A673 (cell line): Measurements from ENCODE around the gene NDUFA13. TPM values are rescaled to one million over a fixed set of nuclear protein-coding genes. Genes with fewer than 3 reads are reported as not detected.

Source experiments
- BruUV-seq: library from RNA; stranded (reverse); fragments of 400-500 nt; replicated peaks from 2 replicates; lab custom pipeline; 2021; lab: Mats Ljungman, UMichigan
- CTCF ChIA-PET: fragments of 300-600 bp; sonication (Branson Sonifier 250); formaldehyde crosslinking; loops from one replicate; lab custom pipeline; 2022; ENCODE audit warnings: antibody characterized with exemption; lab: Charles Lee
- POLR2A ChIA-PET: fragments of 300-600 bp; sonication (Branson Sonifier 250); formaldehyde crosslinking; loops from one replicate; lab custom pipeline; 2022; ENCODE audit warnings: antibody characterized with exemption; ENCODE audit not compliant: low non-redundant PET; lab: Charles Lee
- DNase-seq: peaks from one replicate; pipeline ENCODE4 v3.0.0-alpha.2; 2015; ENCODE audit warnings: low spot score
- H3K27ac ChIP-seq: fragments of 200-600 bp; sonication (generic); 2 replicates; pipeline ENCODE4 v1.5.1; 2016; ENCODE audit warnings: mixed run types, low read depth, mild to moderate bottlenecking, mixed read lengths, antibody characterized with exemption, low read length; ENCODE audit not compliant: poor library complexity, severe bottlenecking
- H3K27me3 ChIP-seq: fragments of 200-600 bp; sonication (generic); replicated peaks from 2 replicates; pipeline ENCODE4 v1.6.1; 2017; ENCODE audit warnings: mixed run types, low read depth, mild to moderate bottlenecking, mixed read lengths, antibody characterized with exemption, low read length; ENCODE audit not compliant: insufficient read depth, poor library complexity
- H3K36me3 ChIP-seq: fragments of 200-600 bp; sonication (generic); 2 replicates; pipeline ENCODE4 v1.6.1; 2016; ENCODE audit warnings: mixed run types, mild to moderate bottlenecking, mixed read lengths, antibody characterized with exemption, low read length; ENCODE audit not compliant: insufficient read depth, poor library complexity, severe bottlenecking
- H3K4me1 ChIP-seq: fragments of 200-600 bp; sonication (generic); 2 replicates; pipeline ENCODE4 v1.6.1; 2017; ENCODE audit warnings: mixed run types, mild to moderate bottlenecking, mixed read lengths, antibody characterized with exemption, low read length; ENCODE audit not compliant: insufficient read depth, poor library complexity, severe bottlenecking
- H3K4me3 ChIP-seq: fragments of 200-600 bp; sonication (generic); 2 replicates; pipeline ENCODE4 v1.5.1; 2016; ENCODE audit warnings: low read depth, mixed run types, mild to moderate bottlenecking, mixed read lengths, low read length; ENCODE audit not compliant: poor library complexity, severe bottlenecking
- H3K9me3 ChIP-seq: fragments of 200-600 bp; sonication (generic); 2 replicates; pipeline ENCODE4 v1.6.1; 2016; ENCODE audit warnings: mixed run types, low read depth, mild to moderate bottlenecking, mixed read lengths, antibody characterized with exemption, low read length; ENCODE audit not compliant: poor library complexity, severe bottlenecking
- EZH2 ChIP-seq: fragments of 200-600 bp; sonication (generic); IDR thresholded peaks from 2 replicates; pipeline ENCODE4 v1.6.1; 2017; ENCODE audit warnings: borderline replicate concordance, low read depth, mild to moderate bottlenecking, mixed read lengths, antibody characterized with exemption, low read length; ENCODE audit not compliant: poor library complexity, severe bottlenecking
- intact Hi-C: fragments of 100-400 bp; cut with micrococcal nuclease; formaldehyde crosslinking; loops from one replicate; pipeline ENCODE4 v1.10.0; 2022; ENCODE audit not compliant: unreplicated experiment
- total RNA-seq: library from RNA; stranded (reverse); gene quantifications from 2 replicates; pipeline ENCODE4 v1.2.3, GENCODE V29; 2021
- TF ChIP-seq, protein P1 (sequence below): fragments of 300-800, 200-600 bp; sonication (generic); conservative IDR thresholded peaks from 2 replicates; pipeline ENCODE4 v1.5.1; 2017; ENCODE audit warnings: low read depth, mild to moderate bottlenecking, antibody characterized with exemption, low read length, moderate library complexity, mixed read lengths

Gene NDUFA13
- total RNA-seq, 1 experiment from 2014 or later: 431 TPM

DNA sequence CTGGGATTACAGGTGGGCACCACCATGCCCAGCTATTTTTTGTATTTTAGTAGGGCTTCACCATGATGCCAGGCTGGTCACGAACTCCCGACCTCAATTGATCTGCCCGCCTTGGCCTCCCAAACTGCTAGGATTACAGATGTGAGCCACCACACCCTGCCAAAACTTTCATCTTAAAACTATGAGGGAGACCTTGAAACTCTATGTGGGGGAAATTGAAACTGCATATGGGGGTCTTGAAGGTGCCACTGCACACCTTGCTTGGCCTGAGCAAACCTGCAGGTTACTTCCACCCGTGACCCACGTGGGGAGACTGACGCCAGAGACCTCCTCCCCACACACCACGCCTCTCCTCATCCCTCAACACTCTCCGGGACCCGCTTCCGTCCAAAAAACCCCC is 37.6 kb downstream of the NDUFA13 start:
- DNase-seq: no peak
- Histone ChIP-seq H3K36me3 (no peaks in the 10 kb centered on the region), H3K27me3 (no peaks in the 10 kb centered on the region), H3K9me3 (no peaks in the 10 kb centered on the region), H3K4me1 (no peaks in the 10 kb centered on the region), H3K27ac (no peak overlapping the region), H3K4me3 (no peak overlapping the region)
- CTCF ChIA-PET: interaction anchor here (1.2 kb wide), 3 partner anchors 21 to 408 kb away, joined by 3 to 5 read pairs (median 3); no protein-coding TSS in a partner anchor
- POLR2A ChIA-PET: no interaction called here
- TF ChIP-seq EZH2: no peak
- TF ChIP-seq, protein P1, sequence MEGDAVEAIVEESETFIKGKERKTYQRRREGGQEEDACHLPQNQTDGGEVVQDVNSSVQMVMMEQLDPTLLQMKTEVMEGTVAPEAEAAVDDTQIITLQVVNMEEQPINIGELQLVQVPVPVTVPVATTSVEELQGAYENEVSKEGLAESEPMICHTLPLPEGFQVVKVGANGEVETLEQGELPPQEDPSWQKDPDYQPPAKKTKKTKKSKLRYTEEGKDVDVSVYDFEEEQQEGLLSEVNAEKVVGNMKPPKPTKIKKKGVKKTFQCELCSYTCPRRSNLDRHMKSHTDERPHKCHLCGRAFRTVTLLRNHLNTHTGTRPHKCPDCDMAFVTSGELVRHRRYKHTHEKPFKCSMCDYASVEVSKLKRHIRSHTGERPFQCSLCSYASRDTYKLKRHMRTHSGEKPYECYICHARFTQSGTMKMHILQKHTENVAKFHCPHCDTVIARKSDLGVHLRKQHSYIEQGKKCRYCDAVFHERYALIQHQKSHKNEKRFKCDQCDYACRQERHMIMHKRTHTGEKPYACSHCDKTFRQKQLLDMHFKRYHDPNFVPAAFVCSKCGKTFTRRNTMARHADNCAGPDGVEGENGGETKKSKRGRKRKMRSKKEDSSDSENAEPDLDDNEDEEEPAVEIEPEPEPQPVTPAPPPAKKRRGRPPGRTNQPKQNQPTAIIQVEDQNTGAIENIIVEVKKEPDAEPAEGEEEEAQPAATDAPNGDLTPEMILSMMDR: no peak
- intact Hi-C loops: no loop called here
- BruUV-seq: no TSS peak

DNA sequence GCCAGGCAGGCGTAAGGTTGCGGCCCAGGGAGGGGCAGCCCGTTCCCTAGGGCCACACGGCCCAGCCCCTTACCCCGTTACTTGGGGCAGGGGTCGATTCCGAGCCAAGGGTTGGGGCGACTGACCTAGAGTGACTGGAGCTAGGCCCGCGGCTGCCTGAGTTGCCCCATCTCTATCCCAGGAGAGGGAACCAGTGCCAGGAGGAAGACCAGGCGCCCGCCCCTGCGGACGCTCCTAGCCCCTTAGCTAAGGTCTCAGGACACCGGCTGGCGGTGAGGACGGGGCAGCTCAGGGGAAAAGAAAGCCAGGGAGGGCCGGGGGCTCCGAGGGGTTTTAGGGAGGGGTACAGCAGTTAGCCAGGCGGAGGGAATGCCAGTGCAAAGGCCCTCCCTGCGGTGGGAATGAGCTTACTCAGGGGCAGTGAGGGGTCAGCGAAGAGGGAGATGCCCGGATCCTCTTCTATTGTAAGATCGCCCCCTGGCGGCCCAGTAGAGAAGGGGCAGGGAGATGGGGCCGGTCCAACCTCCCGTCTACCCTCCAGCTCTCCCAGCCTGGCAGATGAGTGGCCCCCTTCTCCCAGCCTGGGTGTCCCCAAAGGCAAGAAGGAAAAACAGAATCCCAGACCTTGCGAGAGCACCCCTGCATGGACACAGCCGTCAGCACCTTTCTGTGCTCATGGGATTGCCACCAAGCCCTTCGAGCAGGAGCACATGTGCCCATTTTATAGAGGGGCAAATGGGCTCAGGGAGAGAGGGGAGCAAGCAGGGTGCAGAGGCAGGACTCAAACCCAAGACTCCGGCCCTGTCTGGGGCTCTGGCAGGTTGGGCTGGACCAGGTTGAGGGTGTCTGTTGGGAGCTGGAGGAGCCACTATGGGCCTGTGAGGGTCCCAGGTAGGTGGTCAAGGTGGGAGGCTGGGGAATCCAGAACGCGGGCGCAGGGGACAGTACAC is 38.3 kb downstream of the NDUFA13 start:
- H3K36me3 ChIP-seq: no peaks in the 10 kb centered on the region
- TF ChIP-seq EZH2: no peak
- TF ChIP-seq, protein P1: peak; percentile 84
- no TSS peak for BruUV-seq
- DNase-seq: peak; percentile 61
- ChIA-PET POLR2A (no interaction called here), CTCF (interaction anchor here (1.2 kb wide), 3 partner anchors 22 to 408 kb away, joined by 3 to 5 read pairs (median 3); no protein-coding TSS in a partner anchor)
- H3K4me3 ChIP-seq: no peak overlapping the region
- no peaks in the 10 kb centered on the region for H3K27me3 ChIP-seq
- no peaks in the 10 kb centered on the region for H3K9me3 ChIP-seq
- intact Hi-C loops: no loop called here
- no peaks in the 10 kb centered on the region for H3K4me1 ChIP-seq
- H3K27ac ChIP-seq: no peak overlapping the region

DNA sequence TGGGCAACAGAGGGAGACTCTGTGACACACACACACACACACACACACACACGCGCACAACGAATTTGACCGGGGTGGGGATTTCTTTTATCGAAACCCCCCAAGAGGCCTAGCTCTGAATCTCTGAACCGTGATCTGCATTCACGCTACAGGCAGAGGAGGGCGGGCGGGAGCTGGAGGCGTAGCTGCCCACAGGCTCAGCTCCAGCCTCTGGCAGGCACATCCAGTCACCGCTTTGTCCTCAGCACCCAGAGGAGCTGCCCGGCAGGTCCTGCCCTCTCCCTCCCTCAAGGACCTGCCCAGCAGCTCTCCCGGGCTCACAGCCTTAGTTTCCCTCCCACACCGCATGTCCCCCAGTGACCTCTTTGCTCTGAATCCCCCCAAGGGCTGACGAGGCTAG is 42.0 kb downstream of the NDUFA13 start:
- POLR2A ChIA-PET: no interaction called here
- BruUV-seq: no TSS peak

More for the DNA sequence above, 42.0 kb downstream of the NDUFA13 start:
- intact Hi-C loops: no loop called here
- Histone ChIP-seq H3K4me1 (no peaks in the 10 kb centered on the region), H3K9me3 (no peaks in the 10 kb centered on the region), H3K27ac (no peak overlapping the region), H3K4me3 (no peak overlapping the region), H3K36me3 (no peaks in the 10 kb centered on the region), H3K27me3 (no peaks in the 10 kb centered on the region)
- no peak for TF ChIP-seq EZH2
- TF ChIP-seq, protein P1: no peak
- no peak for DNase-seq
- CTCF ChIA-PET: interaction anchor here (0.6 kb wide), 1 partner anchor 17 kb away, joined by 7 read pairs; no protein-coding TSS in a partner anchor
